AG04449 (cell line): ENCODE measurements around the gene IQSEC3.

Experiments used
- CTCF ChIA-PET: fragments of 350-600 bp; formaldehyde crosslinking; extraction: SDS; loops from one replicate; lab custom pipeline; 2021; ENCODE audit warnings: antibody characterized with exemption; lab: Yijun Ruan, JAX
- POLR2A ChIA-PET: fragments of 400-600, 350-600 bp; formaldehyde crosslinking; extraction: SDS; loops from one replicate; lab custom pipeline; 2020; ENCODE audit warnings: antibody characterized with exemption, inconsistent platforms; lab: Yijun Ruan, JAX
- DNase-seq: peaks from one replicate; pipeline ENCODE4 v3.0.0-alpha.2; 2010; ENCODE audit warnings: low read depth, low spot score
- H3K4me3 ChIP-seq: 2 replicates; pipeline ENCODE4 v1.5.1; 2011; ENCODE audit warnings: low read depth, mild to moderate bottlenecking, control low read depth, low read length
- CTCF ChIP-seq: IDR thresholded peaks from one replicate; pipeline ENCODE4 v1.5.1; 2011; ENCODE audit warnings: mild to moderate bottlenecking, moderate library complexity, low read length, control low read depth, inconsistent platforms; ENCODE audit not compliant: insufficient read depth; ENCODE audit errors: missing control alignments

Gene IQSEC3

DNA sequence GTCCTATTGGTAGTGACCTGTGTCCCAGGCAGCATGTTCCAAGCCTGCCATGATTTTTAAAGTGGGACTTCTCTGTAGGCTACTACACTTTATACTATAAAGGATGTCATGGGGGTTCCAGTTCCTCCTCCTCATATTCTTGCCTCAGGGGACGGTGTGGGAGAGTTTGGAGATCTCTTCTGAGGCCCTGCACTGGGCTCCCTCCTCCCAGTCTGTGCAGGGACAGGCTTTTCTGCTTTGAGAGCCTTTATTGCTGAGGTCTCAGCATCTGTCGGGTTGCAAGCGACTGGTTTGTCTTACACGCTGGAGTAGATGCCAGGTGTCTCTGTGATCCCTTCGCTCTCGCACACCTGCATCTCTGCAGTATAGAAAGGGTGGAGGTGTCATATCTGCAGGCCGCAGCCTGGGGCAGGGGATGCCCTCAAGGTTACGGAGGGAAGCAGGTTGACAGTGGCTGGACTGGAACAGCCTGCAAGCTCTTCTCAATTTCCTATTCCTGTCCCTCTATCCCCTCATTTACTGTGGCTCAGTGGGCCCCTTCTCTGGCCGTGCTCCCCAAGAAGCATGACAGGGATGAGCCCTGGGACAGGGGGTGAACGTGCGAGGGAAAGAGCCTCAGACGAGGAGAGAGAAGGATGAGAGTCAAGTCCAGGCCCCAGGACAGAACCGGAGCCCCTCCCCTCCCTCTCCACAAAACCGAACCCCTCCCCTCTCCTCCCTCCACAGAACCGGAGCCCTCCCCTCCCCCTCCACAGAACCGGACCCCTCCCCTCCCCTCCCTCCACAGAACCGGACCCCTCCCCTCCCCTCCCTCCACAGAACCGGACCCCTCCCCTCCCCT, 96.1 kb downstream of the IQSEC3 start:
- no peak overlapping the region for H3K4me3 ChIP-seq
- POLR2A ChIA-PET: no interaction called here
- no peak for TF ChIP-seq CTCF
- no peak for DNase-seq
- CTCF ChIA-PET: no interaction called here

DNA sequence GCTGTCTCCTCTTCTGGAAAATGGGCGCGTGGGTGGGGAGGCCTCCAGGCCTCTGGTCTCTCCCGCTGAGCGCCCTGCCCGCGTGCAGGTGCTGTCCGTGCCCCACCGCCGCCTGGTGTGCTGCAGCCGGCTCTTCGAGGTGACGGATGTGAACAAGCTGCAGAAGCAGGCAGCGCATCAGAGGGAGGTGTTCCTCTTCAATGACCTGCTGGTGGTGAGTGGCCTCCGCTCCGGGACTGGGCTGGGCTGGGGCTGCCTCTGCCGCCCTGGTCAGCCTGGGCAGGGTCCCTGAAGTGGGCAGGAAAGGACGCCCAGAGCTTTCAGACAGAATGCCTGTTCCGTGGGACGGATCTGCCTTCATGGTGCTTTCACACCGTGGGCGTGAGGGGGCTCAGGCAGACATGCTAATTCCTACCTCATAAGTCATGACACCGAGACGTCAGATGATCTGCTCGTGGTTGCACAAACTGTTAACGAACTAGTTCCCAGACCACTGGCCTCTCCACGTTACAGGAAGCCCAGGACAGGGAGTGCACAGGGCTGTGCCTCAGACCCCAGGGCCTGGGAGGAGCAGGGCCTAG, 96.9 kb downstream of the IQSEC3 start:
- no peak for TF ChIP-seq CTCF
- no peak for DNase-seq
- no peak overlapping the region for H3K4me3 ChIP-seq
- ChIA-PET POLR2A (no interaction called here), CTCF (no interaction called here)

- CTCF ChIA-PET: interaction anchor here (0.8 to 2.9 kb wide), 4 partner anchors 11 to 25 kb away, joined by 3 to 18 read pairs (median 4); no protein-coding TSS in a partner anchor
- POLR2A ChIA-PET: no interaction called here
- TF ChIP-seq CTCF: no peak
- no peak for DNase-seq
- H3K4me3 ChIP-seq: no peak overlapping the region
Measured at GRCh38 chr12:164207-164606, 97.6 kb downstream of the IQSEC3 start.

DNA sequence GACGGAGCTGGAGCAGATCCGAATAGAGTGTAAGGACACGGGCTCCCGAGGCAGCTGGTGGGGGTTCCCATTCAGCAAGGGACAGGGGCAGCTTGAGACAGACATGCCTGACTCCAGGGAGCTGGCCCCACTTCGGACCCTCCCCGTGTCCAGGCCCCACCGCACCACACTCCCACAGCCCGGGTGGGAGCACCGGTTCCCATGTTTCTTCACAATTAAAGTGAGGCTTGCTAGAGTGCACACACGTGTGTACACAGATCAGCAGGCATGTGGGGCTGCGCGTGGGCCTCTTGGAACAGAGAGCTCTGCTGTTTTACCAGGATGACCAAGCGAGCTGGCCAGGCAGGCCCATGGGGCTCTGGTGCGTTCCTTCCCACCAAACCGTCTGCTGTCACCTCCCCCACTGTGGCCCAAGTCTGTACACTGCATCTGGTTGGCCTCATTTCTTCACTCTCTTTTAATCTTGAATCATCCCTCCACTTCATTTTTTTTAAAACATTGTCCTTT, 99.3 kb downstream of the IQSEC3 start:
- ChIA-PET POLR2A (no interaction called here), CTCF (interaction anchor here (1.5 to 2.9 kb wide), 3 partner anchors 11 to 23 kb away, joined by 3 to 18 read pairs (median 6); no protein-coding TSS in a partner anchor)
- TF ChIP-seq CTCF: no peak
- DNase-seq: no peak
- H3K4me3 ChIP-seq: no peak overlapping the region

DNA sequence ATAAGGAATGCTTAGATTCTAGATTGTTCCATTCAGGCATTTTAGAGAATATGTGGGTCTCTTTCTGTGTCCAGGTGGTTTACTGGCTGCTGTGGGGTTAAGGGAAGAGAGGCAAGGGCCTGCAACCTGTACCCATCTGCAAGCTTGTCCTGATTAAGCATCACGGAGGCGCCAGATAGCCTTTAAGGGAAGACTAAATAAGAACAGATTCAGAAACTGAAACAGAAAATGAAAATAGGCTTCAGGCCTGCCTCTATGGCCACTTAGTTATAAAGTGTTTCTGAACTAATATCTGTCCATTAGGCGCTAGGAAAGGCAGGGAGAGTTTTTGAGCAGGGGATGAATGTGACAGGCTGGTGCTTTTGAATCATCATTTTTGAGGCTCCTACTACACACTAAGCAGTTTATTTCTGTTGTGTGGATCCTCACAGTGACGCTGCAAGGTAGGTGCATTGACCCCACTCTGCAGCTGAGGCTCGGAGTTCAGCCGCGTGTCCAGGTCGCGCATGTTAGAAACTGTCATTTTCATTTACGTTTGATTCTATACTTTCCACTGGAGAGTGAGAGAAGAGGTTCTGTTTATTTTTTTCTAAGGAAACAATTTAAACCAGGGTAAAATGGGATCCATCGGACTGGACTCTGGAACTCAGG, 100.0 kb downstream of the IQSEC3 start:
- ChIA-PET POLR2A (no interaction called here), CTCF (interaction anchor here (2.9 kb wide), 1 partner anchor 13 kb away, joined by 18 read pairs; no protein-coding TSS in a partner anchor)

More for the DNA sequence above, 100.0 kb downstream of the IQSEC3 start:
- H3K4me3 ChIP-seq: no peak overlapping the region
- DNase-seq: no peak
- no peak for TF ChIP-seq CTCF
